Activated naive CD4-positive, alpha-beta T cell treated with anti-CD3 and anti-CD28 coated beads, Interleukin-2, amount 50 U/mL, for 16 hours (primary cell): ENCODE measurements around the gene SREK1IP1.
"Not testable (repeated sequence)": the region's sequence is repeated elsewhere in the genome, so short reads cannot be mapped to it uniquely, and the experiment has no call there.

Source experiments
- DNase-seq: peaks from one replicate; pipeline ENCODE4 v3.0.0-alpha.2; 2020

Gene SREK1IP1

DNA sequence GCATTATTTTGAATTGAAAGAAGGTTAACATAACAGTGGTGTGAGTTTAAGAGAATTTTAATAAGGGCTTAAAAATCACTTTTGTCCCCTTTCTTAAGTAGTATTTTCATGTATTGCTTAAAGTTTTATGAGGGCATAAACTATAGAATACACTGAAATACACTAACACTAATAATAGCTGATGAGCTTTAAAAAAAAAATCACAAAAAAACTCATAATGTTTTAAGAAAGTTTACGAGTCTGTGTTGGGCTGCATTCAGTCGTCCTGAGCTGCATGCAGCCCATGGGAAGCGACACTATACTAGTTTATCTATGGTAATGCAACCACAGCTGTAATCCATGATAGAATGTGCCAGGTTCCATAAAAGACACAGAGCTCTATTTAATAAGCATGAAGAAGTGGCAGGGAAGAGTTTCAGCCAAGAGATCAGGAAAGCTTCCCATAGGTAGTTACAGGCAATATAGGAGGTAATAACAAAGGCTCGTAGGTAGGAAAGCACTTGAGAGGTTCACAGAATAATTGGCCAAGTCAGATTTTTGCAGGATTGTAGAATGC lies 4.5 kb downstream of the SREK1IP1 start:
- no peak for DNase-seq

DNA sequence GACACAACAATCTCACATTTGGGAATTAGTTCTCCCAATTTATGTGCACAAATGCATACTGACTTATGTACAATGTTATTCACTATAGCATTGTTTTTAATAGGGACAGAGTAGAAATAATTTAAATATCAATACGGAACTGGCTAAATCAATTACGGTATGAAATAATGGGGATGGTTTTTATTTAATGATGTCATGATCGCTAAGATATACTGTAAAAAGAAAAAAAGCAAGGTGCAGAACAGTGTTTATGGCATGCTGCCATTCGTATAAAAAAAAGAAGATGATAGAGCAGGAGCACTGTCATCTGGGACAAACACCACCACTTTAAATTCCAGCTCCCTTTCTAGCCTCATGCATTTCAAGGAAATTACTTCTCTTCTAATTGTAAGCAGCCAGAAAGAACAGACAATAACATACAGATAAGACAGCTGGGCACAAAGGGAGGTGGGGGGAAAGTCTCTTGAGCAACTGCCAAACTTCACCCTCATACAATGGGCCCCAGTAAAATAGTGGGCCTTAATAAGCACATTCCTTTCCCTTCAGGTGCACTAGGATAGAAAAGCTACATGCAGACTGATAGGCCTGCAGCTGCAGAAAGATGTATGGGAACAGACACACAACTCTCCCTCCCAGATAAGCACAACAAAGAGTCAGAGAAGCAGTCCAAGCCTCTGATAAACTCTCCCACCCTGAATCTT lies 8.4 kb downstream of the SREK1IP1 start:
- no peak for DNase-seq

DNA sequence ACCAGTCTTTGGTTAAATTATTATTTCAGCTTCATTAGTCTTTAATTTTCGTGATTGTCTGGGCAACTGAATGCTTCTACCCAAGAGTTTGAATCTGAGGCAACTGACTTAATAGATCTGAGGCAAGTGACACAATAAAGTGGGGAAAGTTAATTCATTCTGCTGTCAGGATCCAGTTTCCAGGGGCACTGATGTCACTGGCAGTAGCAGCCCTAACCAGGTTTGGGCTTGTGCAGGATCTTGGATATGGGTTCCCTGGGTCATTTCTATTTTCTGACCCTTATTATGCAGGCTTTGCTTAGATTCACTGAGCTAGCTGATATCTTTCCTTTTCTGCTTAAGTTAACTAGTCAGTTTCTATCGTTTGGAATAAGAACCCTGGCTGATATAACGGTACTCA lies 9.6 kb downstream of the SREK1IP1 start:
- no peak for DNase-seq

DNA sequence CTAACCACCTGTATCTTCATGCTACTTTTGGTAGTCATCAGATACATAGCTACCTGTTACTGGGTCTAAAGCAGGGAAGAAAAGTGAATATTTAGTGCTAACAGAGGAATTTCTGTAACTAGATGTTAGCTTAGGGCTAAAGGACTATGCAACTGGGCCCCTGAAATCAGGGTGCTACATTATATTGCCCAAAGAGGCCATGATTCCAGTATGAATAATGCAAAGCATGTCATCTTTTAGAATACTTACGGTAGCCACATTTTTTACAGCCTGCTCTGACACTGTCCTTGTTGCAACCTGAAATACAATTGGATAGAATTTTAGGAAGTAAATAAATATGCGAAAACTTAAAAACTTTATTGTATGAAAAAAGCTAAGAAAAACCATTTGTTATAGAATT lies 14.4 kb downstream of the SREK1IP1 start:
- DNase-seq = no peak

DNA sequence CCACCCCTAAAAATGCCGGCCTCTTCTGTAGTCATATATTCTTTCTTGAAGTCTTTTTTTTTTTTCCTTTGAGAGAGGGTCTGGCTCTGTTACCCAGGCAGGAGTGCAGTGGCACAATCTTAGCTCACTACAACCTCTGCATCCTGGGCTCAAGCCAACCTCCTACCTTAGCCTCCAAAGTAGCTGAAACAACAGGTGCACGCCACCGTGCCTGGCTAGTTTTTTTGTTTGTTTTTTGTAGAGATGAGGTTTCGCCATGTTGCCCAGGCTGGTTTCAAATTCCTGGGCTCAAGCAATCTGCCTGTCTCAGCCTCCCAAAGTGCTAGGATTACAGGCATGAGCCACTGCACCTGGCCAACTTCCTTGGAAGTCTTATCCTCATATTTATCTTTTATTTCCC lies 19.1 kb downstream of the SREK1IP1 start:
- DNase-seq = no peak

DNA sequence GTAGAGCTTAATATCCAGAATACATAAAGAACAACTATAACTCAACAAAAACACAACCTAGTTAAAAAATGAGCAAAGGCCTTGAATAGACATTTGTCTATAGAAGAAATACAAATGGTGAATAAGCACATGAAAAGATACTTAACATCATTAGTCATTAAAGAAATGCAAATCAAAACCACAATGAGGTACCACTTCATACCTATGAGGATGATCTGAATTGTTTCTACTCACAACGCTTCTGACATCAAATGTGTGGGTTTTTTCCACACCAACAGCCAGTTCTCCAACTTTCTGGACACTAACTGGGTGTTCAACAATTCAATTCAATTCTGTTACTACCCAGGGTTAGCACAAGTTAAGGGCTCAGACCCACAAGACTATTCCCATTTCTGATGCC lies 22.0 kb downstream of the SREK1IP1 start:
- DNase-seq = no peak

DNA sequence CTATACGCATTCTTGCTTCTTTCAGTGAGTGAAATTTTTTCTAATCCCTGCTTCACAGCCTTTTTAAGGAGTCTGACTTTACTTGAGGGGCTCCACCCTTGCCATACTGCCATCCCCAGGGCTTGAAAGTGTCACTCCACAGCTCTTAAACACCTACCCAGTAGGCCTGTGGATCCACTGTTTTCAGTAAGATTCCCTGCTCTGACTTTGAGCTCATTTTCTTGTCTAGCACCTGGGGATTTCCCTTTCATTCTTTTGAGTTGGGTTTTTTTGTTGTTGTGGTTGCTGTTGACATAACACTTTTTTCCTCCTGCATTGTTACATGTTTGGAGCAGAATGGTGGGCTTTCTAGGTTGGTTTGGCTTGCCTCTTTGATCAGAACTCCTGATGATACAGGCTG lies 23.6 kb downstream of the SREK1IP1 start:
- no peak for DNase-seq

DNA sequence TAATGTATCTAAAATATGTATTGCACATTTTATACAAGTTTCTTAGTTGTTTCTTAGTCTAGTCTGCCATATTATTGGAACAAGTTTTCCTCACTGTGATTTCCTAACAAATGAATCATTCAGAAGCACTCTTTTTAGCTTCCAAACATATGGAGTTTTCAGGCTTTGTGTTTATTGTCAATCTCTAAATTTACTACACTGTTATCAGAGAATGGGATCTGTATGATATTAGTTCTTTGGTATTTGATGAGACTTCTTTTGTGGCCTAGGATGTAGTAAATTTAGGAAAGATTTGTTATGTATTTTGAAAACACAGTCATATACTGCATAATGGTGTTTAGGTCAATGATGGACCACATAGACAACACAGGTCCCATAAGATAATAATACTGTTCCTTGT lies 25.7 kb downstream of the SREK1IP1 start:
- DNase-seq = no peak

DNA sequence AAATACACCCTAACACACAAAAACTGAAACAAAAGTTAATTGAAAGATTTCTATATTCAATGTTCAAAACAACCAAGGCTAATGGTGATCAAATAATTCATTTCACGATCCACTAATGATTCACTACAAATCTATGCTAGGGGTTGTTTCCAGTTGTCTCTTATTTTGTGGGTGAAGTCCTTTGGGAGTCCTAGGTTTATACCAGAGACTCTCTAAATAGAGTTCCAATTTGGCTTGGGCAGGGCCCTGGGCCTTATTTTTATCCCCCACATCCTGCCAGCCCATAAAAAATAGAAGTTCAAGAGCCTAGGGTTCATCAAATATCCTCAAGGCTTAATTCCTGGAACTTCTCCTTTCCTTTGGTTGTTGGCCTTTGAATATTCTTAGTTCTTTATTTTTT lies 26.1 kb downstream of the SREK1IP1 start:
- DNase-seq = no peak

DNA sequence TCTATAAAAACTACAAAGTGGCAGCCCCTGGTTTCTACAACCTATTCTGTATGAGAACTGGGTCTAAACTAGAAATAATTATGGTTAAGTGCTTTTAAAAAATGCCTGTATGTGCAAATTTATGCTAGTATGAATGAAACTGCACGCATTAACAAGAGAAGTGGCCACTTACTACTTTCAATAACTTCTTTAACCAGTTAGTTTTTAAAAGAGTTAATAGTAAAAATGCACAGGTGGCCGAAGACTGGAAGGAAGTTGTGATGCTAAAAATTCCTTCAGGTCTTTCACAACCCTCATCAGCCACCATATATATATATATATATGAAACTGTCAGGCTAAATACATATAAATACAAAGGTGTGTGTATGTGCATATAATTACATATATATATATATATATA lies 41.3 kb downstream of the SREK1IP1 start:
- no peak for DNase-seq

DNA sequence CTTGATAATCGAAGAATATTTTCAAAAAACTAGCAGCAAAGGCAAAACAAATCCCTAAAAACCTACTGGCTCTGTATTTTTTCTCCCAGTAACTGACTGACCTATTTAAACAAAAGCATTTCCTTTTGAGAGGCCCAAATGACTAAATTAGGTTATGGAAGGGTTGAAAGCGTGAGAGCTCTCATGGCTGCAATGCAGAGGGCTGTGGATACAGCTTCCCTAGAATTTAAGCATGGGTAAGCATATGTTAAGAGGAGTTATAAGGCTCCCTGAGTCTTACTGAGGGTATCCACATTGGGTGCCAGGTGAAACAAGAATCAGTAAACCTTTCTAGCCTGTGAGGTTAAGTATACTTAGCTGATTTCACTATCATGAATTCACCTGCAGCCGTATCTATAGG lies 45.9 kb downstream of the SREK1IP1 start:
- DNase-seq = no peak

DNA sequence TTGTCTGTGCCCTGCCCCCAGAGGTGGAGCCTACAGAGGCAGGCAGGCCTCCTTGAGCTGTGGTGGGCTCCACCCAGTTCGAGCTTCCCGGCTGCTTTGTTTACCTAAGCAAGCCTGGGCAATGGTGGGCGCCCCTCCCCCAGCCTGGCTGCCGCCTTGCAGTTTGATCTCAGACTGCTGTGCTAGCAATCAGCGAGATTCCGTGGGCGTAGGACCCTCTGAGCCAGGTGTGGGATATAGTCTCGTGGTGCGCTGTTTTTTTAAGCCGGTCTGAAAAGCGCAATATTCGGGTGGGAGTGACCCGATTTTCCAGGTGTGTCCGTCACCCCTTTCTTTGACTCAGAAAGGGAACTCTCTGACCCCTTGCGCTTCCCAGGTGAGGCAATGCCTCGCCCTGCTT lies 54.0 kb downstream of the SREK1IP1 start:
- not testable (repeated sequence) for DNase-seq

DNA sequence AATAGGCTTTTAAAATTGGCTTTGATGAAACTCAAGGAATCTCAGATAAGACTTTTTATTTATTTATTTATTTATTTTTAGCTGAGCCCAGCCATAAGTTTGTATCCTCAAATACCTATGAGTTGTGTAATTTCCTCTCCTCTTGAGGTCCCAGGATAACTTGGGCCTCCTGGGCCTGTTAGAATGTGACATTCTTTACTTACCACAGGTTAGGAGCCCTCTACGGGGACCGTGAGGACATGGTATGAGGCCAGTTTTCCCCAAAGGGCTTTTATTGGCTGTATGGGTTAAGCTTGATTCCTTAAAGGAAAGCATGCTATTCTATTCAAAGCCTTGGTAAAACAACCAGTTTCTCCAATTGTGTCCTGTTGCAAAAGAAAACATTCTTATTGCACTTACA lies 61.3 kb downstream of the SREK1IP1 start:
- no peak for DNase-seq

DNA sequence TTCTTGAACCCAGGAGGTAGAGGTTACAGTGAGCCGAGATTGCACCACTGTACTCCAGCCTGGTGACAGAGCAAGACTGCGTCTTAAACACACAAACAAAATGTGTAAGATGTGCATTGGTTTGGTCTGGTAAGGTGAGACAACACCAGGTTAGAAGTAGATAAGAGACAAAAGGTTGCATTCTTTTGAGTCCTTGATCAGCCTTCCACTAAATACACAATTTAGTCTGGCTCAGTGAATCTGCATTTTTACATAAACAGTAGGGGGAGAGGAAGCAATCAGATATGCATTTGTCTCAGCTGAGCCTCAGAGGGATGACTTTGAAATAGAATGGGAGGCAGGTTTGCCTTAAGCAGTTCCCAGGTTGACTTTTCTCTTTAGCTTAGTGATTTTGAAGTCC lies 62.4 kb downstream of the SREK1IP1 start:
- not testable (repeated sequence) for DNase-seq

DNA sequence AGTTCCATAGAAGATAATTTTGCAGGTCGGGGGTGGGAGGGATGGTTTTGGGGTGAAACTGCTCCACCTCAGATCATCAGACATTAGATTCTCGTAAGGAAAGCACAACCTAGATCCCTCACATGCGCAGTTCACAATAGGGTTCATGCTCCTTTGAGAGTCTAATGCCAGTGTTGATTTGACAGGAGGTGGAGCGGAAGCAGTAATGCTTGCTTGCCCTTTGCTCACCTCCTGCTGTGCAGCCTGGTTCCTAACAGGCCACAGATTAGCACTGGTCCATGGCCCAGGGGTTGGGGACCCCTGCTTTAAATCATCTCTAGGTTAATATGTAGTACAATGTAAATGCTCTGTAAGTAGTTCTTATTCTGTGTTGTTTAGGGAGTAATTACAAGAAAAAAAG lies 67.7 kb downstream of the SREK1IP1 start:
- DNase-seq = no peak

DNA sequence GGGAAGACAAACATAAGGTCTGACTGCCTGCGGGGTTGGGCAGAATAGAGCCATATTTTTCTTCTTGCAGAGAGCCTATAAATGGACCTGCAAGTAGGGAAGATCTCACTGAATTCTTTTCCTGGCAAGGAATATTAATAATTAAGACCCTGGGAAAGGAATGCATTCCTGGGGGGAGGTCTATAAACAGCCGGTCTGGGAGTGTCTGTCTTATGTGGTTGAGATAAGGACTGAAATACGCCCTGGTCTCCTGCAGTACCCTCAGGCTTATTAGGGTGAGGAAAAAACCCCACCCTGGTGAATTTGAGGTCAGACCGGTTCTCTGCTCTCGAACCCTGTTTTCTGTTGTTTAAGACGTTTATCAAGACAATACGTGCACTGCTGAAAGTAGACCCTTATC lies 72.1 kb downstream of the SREK1IP1 start:
- DNase-seq = not testable (repeated sequence)

DNA sequence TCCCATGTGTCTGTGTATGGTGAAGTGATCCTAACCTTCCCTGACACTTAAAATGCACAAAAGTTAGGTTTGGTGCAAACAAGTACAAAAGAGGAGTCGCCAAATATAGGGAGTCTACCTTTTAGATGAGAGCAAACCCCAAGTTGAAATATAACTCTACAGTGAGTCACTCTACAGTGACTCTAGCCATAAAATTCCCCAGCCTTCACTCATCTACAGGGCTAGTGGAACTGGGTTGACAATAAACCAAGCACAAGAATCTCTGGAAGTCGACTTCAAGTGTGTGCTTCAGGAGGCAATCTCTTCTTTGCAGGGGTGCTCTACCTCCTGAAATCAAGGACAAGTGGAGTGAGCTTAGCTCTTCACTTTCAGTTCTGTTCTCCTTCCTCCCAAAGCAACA lies 74.9 kb downstream of the SREK1IP1 start:
- DNase-seq = no peak

DNA sequence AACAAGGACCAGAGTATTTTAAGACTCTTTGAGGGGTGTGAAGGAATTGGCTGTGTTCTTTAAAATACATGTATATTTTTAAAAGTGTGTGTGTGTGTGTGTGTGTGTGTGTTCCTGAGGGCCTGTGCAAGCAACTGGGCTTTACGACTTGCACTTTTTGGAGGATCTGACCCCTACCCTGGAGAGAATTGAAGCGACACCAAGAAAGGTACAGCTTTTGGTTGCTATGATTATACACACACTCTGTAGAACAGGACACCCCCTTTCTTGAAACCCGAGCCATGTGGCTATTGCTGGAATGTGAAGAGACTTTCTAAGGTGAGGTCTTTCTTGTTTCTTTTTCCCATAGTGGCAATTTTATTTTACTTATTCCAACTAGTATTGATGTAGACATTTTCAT lies 77.2 kb downstream of the SREK1IP1 start:
- DNase-seq = no peak

DNA sequence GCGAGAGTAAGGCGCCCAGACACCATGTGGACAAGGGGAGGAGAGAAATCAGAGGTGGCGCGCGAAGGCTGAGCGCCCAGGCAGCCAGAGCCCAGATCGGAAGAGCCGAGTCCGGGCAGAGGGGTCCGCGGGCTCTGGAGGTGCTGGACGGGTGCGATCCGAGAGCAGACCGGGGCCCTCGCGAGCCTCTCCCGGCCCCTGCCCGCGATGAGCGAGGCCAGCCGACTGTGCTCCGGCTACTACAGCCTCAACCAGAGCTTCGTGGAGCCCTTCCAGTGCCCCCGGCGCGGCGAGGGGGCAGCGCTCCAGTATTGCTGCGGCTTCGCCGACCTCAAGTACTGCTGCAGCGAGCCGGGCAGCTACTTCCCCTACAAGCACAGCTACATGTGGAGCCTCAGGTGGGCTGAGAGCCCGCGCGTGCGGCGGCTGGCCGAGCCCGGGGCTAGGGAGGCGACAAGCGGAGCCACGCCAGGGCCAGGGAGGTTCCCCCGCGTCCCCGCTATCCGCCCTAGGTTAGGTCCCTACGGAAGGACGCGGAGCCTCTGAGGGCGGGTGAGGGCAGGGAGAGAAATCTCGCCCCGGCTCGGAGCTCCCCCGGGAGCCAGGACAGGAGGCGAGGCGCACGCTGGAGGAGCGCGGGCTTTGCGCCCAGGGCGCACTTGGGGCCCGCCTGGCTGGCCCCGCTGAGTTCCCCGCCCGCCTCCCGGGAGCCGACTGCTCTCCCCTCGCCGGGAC lies 77.9 kb downstream of the SREK1IP1 start, which contains the start of gene SHISAL2B:
Gene SHISAL2B (plus strand): TSS at position 87 of the 735 bp plus-strand sequence. CDS start 121 bp downstream, at position 208.
- no peak for DNase-seq

DNA sequence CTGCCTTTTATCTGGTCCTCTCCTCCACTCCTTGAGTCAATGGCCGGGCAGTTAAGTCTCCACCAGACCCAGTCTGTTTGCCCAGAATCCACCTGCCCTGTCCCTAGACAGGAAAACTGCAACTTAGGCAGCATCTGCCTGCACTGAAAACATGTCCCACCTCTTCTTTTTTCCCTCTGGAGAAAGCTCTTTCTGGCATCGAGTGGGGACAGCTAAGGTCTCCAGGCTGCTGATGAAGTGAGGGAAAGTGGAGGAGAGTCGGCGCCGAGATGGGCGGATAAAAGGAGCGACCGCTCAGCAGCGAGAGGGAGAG lies 78.4 kb downstream of the SREK1IP1 start:
- no peak for DNase-seq

DNA sequence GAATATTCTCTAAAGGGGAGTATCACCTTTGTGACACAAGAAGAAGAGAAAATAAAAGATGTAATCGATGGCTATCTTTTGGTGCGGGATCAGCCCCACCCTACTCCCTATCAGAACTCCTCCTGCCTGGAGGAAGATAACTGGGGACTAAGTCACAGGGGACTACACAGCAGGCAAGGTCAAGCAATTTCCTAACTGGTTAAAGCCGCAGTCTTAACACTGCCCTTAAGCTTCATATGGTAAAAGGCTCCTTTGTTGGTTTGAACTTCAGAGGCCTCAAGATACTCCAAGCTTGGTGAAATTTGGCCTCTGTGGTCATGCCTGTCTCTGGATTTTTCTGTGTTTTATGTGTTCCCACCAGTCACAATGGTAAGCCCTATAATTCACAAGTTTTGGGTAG lies 79.5 kb downstream of the SREK1IP1 start:
- no peak for DNase-seq

DNA sequence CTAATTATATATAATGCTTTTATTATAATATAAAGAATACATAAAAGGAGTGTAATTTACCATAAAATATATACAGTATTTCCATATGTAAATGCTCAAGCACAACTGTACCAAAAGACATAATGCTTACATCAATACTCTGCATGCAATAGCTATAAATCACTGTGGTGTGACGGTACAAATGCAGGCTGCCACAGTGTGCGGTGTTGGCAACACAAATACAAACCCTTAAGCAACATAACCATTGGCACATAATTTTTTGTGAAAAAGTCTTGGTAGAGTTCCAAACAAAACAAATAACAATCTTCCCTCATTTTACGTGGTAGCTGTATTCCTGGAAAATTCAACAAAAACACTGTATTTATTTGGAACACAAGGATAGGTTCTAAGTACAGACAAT lies 80.1 kb downstream of the SREK1IP1 start:
- no peak for DNase-seq

DNA sequence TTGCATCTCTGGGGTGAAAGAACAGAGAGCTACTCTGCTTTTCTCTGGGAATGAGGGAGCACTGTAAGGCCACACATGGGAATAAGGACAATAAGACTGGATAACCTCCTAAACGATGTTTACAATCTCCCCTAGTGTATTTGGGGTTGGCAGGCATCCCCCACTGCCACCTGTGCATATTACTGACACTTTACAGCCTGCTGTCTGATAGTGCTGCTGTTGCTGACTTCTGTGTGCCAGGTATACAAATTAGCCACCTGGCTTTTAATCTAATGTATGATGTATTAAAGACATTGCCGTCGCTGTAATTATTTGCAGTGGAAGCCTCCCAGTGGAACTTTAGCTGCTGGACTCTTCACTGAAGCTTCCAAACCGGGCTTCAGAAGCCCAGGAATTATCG lies 82.6 kb downstream of the SREK1IP1 start:
- DNase-seq = no peak

DNA sequence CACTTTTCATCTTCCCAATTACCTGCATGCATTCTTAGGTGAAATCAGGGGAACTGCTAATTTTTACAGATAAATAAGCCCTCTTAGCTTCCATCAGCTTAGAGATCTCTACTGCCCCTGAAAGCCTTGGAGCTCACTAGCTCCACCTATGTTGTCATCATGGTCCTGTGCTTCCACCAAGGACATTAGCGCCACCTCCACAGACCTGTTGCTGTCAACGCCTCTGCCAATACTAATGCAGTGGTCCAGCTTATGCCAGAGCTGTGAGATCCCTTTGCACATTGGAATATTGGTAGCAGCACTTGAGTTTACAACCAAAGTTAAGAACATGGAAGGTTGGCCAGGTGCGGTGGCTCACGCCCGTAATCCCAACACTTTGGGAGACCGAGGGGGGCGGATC lies 85.9 kb downstream of the SREK1IP1 start:
- DNase-seq = no peak

DNA sequence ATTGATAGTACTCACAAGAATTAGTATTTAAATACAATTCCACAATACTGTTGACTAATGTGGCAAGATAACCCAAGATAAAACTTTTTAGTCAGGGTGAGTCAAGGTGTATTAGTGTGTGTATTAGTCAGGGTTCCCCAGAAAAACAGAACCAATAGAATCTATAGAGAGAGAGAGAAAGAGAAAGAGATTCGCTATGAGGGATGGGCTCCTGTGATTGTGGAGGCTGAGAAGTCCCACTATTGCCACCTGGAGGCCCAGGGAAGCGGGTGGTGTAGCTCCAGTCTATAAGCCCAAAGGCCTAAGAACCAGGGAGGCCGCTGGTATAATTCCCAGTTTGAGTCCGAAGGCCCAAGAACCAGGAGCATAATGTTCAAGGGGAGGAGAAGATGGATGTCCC lies 88.2 kb downstream of the SREK1IP1 start:
- no peak for DNase-seq
